Measurements from ENCODE around the gene SH3PXD2A.

Gene SH3PXD2A

DNA sequence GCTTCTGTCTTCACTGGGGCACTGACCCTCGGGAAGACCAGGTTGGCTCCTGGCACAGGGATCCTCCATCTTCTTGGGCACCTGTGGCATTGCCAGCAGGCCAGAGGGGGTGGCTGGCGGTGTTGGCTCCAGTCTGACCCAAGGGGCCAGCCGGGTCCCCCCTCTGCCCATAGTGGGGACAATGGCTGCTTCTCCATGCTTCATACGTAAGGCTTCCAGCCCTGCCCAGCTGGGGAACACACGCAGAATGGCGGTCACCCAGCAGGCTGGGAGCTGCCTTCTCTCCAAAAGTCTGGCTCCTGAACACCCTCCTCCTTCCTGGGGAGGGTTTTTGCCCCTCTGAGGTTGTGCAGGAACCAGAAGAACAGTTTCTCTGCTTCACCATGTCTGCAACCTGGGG is 255.1 kb downstream of the SH3PXD2A start:
- H3K36me3 ChIP-seq = no peaks in the 10 kb centered on the region
- H3K4me1 ChIP-seq (ENCODE audit: control insufficient read depth in 1 of 2, insufficient read depth in 1 of 2, low read depth in 1 of 2, low read length in 1 of 2) = no peaks in the 10 kb centered on the region
- no peaks in the 10 kb centered on the region for H3K9me3 ChIP-seq
- TF ChIP-seq, protein P1, sequence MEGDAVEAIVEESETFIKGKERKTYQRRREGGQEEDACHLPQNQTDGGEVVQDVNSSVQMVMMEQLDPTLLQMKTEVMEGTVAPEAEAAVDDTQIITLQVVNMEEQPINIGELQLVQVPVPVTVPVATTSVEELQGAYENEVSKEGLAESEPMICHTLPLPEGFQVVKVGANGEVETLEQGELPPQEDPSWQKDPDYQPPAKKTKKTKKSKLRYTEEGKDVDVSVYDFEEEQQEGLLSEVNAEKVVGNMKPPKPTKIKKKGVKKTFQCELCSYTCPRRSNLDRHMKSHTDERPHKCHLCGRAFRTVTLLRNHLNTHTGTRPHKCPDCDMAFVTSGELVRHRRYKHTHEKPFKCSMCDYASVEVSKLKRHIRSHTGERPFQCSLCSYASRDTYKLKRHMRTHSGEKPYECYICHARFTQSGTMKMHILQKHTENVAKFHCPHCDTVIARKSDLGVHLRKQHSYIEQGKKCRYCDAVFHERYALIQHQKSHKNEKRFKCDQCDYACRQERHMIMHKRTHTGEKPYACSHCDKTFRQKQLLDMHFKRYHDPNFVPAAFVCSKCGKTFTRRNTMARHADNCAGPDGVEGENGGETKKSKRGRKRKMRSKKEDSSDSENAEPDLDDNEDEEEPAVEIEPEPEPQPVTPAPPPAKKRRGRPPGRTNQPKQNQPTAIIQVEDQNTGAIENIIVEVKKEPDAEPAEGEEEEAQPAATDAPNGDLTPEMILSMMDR (IDR thresholded peaks at IDR 0.05) = no peak
- no peaks in the 10 kb centered on the region for H3K27me3 ChIP-seq
- no peak overlapping the region for H3K4me3 ChIP-seq (ENCODE audit: low read depth in 1 of 2, low read length in 1 of 2)
- no peak overlapping the region for H3K27ac ChIP-seq

DNA sequence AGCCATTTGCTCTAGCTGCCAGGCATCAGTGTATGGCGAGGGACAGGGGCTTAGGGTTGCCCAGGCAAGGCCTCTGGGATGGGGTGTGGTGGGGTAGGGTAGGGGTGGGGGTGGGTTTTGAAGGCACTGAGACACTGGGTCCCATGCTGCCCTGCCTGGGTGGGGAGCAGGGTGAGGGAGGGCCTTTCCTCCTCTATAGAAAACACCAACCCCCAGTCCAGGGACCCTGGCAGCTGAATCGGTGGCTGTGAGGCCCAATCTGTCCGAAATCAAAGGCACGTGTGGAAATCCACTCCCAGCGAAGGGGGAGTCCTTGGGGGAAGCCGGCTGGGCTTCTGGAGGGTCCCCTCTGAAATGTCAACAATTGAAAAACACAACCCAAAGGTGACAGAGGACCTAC is 255.5 kb downstream of the SH3PXD2A start:
- H3K4me1 ChIP-seq (ENCODE audit: control insufficient read depth in 1 of 2, insufficient read depth in 1 of 2, low read depth in 1 of 2, low read length in 1 of 2) = no peaks in the 10 kb centered on the region
- H3K27me3 ChIP-seq = no peaks in the 10 kb centered on the region
- TF ChIP-seq, protein P1 (IDR thresholded peaks at IDR 0.05) = no peak
- no peaks in the 10 kb centered on the region for H3K36me3 ChIP-seq
- no peak overlapping the region for H3K27ac ChIP-seq
- H3K9me3 ChIP-seq = no peaks in the 10 kb centered on the region
- H3K4me3 ChIP-seq (ENCODE audit: low read depth in 1 of 2, low read length in 1 of 2) = no peak overlapping the region

DNA sequence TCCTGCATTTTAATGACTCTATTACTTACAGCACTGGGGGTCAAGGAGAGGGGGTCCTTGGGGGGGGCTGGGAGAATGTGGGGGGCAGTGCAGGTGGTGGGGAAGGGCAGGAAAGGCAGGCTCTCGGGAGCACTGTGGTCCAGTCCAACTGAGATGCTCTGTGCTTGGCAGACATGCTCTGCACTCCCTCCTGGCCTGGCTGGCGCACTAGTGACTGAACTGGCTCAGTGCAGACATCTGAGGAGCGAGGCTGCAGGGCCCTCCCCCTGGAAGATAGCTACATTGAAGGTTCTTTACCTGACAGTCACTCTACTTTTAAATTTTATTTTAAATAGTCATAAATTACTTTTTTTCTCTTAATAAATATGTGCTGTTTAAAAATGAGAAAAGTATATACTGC is 256.2 kb downstream of the SH3PXD2A start:
- no peaks in the 10 kb centered on the region for H3K27me3 ChIP-seq

DNA sequence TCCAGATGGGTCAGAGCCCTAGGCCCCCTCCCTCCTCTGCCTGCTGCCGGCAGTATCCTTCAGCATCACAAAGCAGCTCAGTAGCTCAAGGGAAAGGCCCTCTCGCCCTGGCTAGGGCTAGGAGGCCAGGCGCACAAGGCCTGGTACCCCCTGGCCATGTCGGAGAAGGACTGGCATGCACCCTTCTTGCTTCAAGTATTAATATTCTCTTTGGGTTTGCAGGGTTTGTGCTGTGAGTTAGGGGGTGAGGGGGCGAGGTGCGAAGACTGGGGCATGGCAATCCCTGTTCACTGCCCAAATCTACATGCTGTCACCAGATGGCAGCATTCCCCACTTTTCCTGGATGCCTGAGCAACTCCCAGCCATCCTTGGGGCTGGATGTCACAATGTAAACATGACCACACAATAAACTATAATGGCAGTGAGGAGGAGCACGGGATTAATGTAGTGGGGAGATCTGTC is 256.7 kb downstream of the SH3PXD2A start:
- no peaks in the 10 kb centered on the region for H3K9me3 ChIP-seq
- TF ChIP-seq, protein P1 (IDR thresholded peaks at IDR 0.05) = no peak
- H3K36me3 ChIP-seq = no peaks in the 10 kb centered on the region
- no peak overlapping the region for H3K27ac ChIP-seq
- H3K4me3 ChIP-seq (ENCODE audit: low read depth in 1 of 2, low read length in 1 of 2) = no peak overlapping the region
- no peaks in the 10 kb centered on the region for H3K27me3 ChIP-seq
- H3K4me1 ChIP-seq (ENCODE audit: control insufficient read depth in 1 of 2, insufficient read depth in 1 of 2, low read depth in 1 of 2, low read length in 1 of 2) = no peaks in the 10 kb centered on the region

More for the DNA sequence above, 256.2 kb downstream of the SH3PXD2A start:
- Histone ChIP-seq H3K4me3 (ENCODE audit: low read depth in 1 of 2, low read length in 1 of 2) (no peak overlapping the region), H3K27ac (no peak overlapping the region), H3K36me3 (no peaks in the 10 kb centered on the region), H3K9me3 (no peaks in the 10 kb centered on the region), H3K4me1 (ENCODE audit: control insufficient read depth in 1 of 2, insufficient read depth in 1 of 2, low read depth in 1 of 2, low read length in 1 of 2) (no peaks in the 10 kb centered on the region)
- TF ChIP-seq, protein P1 (IDR thresholded peaks at IDR 0.05) = no peak

DNA sequence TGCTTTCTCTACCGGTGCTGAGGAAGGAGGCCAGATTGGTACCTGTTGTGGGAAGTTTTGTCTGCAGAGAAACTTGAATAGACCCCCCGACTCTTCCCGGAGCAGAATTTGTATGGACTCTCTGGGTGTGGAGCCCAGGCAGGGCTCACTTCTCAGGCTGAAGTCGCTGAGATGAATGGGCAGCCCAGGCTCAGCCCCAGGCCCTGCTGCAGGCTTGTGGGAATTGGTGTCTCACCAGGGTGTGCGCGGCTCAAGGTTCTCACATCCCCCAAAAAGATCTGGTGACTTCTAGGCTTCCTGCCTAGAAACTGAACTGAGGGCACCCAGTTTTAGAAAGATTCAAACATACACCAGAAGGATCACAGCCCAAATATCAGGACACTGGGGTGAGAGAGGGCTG is 258.4 kb downstream of the SH3PXD2A start:
- Histone ChIP-seq H3K27ac (no peak overlapping the region), H3K27me3 (no peaks in the 10 kb centered on the region), H3K36me3 (no peaks in the 10 kb centered on the region), H3K4me3 (ENCODE audit: low read depth in 1 of 2, low read length in 1 of 2) (no peak overlapping the region), H3K4me1 (ENCODE audit: control insufficient read depth in 1 of 2, insufficient read depth in 1 of 2, low read depth in 1 of 2, low read length in 1 of 2) (no peaks in the 10 kb centered on the region), H3K9me3 (no peaks in the 10 kb centered on the region)
- TF ChIP-seq, protein P1 (IDR thresholded peaks at IDR 0.05) = no peak

Measured in neutrophil (primary cell).